ENCODE measurements around the gene ARHGEF10L.

Gene ARHGEF10L

GRCh38 chr1:17699581-17699980 is 160.1 kb downstream of the ARHGEF10L start:
- H3K4me3 ChIP-seq (ENCODE audit: low read depth, low read length): no peak overlapping the region
- no peak for DNase-seq (ENCODE audit: low read depth)
- TF ChIP-seq CTCF (IDR thresholded peaks at IDR 0.05; ENCODE audit: control insufficient read depth, extremely low read depth, insufficient read depth): no peak

DNA sequence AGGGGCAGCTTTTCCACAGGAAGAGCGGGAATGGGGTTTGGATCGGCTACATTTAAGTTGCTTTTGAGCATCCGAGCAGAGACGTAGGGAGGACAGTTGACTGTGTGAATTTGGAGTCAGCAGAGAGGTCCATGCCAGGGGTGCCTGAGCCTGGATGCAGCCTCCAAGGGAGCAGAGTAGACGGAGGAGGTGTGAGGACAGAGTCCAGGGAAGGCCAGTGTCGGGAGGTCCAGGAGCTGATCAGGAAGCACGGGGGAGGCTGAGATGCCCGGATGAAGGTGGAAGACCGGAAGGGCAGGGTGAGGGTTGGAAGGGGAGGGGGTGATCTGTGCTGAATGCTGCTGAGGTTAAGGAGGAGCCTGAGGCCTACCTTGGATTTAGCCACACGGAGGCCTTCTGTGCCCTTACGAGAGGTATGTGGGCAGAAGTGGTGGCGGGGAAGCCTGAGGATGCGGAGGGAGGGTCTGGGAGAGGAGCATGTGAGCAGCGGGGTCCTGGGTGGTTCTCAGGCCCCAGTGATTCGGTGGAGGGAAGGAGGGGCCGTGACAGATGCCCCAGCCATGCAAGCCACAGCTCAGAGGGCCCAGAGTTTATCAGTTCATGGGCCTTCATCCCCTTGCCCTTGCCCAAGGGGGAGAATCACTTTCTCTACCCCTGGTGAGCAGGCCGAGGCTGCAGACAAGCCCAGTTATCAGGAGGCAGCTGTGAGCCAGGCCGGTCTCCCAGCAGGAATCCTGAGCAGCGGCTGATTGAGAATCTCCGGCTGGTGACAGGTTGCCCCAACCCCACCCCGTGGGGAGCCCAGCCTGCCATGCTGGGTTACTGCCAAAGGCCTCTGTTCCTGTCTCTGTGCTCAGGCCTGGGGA is 161.7 kb downstream of the ARHGEF10L start:
- no peak for DNase-seq (ENCODE audit: low read depth)
- no peak overlapping the region for H3K4me3 ChIP-seq (ENCODE audit: low read depth, low read length)
- TF ChIP-seq CTCF (IDR thresholded peaks at IDR 0.05; ENCODE audit: control insufficient read depth, extremely low read depth, insufficient read depth): no peak

DNA sequence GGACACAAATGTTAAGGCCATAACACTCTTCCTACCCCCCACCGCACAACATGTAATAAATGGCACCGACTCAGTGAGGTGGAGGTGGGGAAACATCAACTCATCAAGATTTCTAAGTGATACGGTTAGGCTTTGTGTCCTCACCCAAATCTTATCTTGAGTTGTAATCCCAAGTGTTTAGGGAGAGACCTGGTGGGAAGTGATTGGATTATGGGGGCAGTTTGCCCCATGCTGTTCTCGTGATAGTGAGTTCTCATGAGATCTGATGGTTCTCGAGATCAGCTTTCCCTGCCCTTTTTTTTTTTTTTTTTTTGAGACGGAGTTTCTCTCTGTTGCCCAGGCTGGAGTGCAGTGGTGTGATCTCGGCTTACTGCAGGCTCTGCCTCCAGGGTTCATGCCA is 164.7 kb downstream of the ARHGEF10L start:
- DNase-seq (ENCODE audit: low read depth): no peak
- no peak overlapping the region for H3K4me3 ChIP-seq (ENCODE audit: low read depth, low read length)
- TF ChIP-seq CTCF (IDR thresholded peaks at IDR 0.05; ENCODE audit: control insufficient read depth, extremely low read depth, insufficient read depth): no peak

- TF ChIP-seq CTCF (IDR thresholded peaks at IDR 0.05; ENCODE audit: control insufficient read depth, extremely low read depth, insufficient read depth): no peak
- no peak for DNase-seq (ENCODE audit: low read depth)
- H3K4me3 ChIP-seq (ENCODE audit: low read depth, low read length): no peak overlapping the region
Observed at GRCh38 chr1:17706445-17706844, 166.9 kb downstream of the ARHGEF10L start.

GRCh38 chr1:17709981-17710380 is 170.5 kb downstream of the ARHGEF10L start:
- H3K4me3 ChIP-seq (ENCODE audit: low read depth, low read length): no peak overlapping the region
- TF ChIP-seq CTCF (IDR thresholded peaks at IDR 0.05; ENCODE audit: control insufficient read depth, extremely low read depth, insufficient read depth): no peak
- DNase-seq (ENCODE audit: low read depth): no peak

DNA sequence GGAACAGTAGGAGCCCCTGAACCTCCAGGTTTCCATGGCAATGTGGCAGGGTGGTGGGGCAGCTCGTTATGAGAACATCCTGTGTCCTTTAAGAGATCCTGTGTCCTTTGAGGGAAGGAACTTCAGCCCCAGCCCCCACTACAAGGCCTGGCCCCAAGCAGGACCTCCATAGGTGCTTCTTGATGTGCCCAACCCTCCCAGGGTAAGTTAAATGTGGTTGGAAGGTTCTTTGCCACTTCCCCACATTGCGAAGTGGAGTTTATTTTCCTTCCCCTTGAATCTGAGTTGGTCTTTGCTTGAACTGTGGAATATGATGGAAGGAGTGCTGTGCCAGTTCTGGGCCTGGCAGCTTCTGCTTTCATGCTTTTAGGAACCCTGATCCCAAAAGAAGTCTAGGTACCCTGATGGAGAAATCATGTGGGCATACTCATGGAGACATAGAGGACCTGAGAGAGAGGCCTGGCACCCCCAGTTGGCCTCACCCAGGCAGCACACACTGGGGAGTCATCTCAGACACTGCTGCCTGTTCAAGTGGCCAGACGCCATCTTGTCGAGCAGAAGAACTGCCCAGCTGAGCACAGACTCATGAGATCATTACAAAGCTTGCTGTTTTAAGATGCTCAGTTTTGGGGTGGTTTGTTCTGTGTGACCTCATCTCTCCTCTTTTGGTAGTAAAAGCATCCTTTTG is 171.5 kb downstream of the ARHGEF10L start:
- no peak overlapping the region for H3K4me3 ChIP-seq (ENCODE audit: low read depth, low read length)
- TF ChIP-seq CTCF (IDR thresholded peaks at IDR 0.05; ENCODE audit: control insufficient read depth, extremely low read depth, insufficient read depth): no peak
- DNase-seq (ENCODE audit: low read depth): no peak
